ENCODE data around the gene NLRP2B. TPM values are rescaled to one million over a fixed set of nuclear protein-coding genes. Genes with fewer than 3 reads are reported as not detected.

The NLRP2B gene
- total RNA-seq, 4 donors from 2014 or later: 0.16 TPM; not detected in 3

DNA sequence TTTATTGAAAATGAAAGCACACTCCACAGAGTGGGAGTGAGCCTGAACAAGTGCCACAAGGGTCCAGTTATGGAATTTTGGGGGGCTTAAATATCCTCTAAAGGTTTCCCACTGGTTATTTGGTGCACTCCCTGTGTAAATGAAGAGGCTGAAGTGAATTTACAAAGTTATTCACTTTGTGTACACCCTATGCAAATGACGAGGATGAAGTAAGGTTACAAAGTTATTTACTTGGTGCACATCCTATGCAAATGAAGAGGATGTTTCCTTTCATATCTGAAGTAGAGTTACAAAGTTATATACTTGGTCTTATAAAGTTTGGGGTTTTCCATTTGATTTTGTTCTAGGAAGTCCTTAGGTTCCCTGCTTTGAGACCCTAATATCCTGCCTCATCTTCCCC lies 13.1 kb downstream of the NLRP2B start:
- H3K27ac ChIP-seq: no peak overlapping the region
- intact Hi-C loops (cut with DNase I; ENCODE audit: low total_unique reads): no loop called here
- WGBS, 2 donors (ENCODE audit: low coverage in 1 of 2): 33 to 48% methylated on average over 1 of the region's 1 CpG

GRCh38 chrX:57655065-57655464 lies 25.0 kb downstream of the NLRP2B start:
- in situ Hi-C loops (cut with MboI; ENCODE audit: low pct_ligation_motif_present in 1 of 4, low pct_unique_long_range_greater_than_20kb in 1 of 4, low sequenced_read_pairs in 3 of 4): no loop called here
- Histone ChIP-seq H3K9me3 (no peaks in the 10 kb centered on the region), H3K4me1 (no peaks in the 10 kb centered on the region)

More for the DNA sequence above, 13.1 kb downstream of the NLRP2B start:
- no peaks in the 10 kb centered on the region for H3K36me3 ChIP-seq
- in situ Hi-C loops (cut with MboI; ENCODE audit: low pct_ligation_motif_present in 1 of 4, low pct_unique_long_range_greater_than_20kb in 1 of 4, low sequenced_read_pairs in 3 of 4): no loop called here
- H3K4me3 ChIP-seq: no peak overlapping the region
- H3K27me3 ChIP-seq: no peaks in the 10 kb centered on the region
- H3K9me3 ChIP-seq: no peaks in the 10 kb centered on the region
- H3K4me1 ChIP-seq: no peaks in the 10 kb centered on the region
- TF ChIP-seq CTCF (IDR thresholded peaks at IDR 0.05) (no peak), POLR2A (IDR thresholded peaks at IDR 0.05) (no peak), POLR2AphosphoS5 (IDR thresholded peaks at IDR 0.05) (no peak), EP300 (IDR thresholded peaks at IDR 0.05; ENCODE audit: low read depth) (no peak)
- DNase-seq: no peak

DNA sequence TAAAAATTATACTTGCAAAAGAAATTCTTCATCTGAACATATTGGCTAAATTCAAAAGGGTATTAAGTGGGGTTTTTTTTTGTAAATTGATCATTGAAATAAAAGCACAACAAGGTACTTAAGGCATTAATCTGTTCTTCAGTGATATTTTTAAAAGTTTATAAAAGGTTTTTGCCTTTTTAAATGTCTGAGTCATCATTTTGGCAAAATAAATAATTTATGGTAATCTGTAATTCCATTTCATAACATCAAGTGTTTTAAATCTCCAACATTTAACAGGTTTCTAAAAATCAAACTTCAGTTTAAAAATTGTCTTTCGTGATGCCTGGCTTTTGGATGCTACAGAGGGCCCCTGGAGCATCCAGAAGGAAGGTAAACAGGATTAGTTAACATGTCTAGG lies 27.4 kb downstream of the NLRP2B start:
- no peaks in the 10 kb centered on the region for H3K36me3 ChIP-seq
- H3K4me3 ChIP-seq: no peak overlapping the region
- DNase-seq: no peak
- in situ Hi-C loops (cut with MboI; ENCODE audit: low pct_ligation_motif_present in 1 of 4, low pct_unique_long_range_greater_than_20kb in 1 of 4, low sequenced_read_pairs in 3 of 4): no loop called here
- no peak overlapping the region for H3K27ac ChIP-seq
- no peaks in the 10 kb centered on the region for H3K4me1 ChIP-seq
- H3K9me3 ChIP-seq: no peaks in the 10 kb centered on the region
- H3K27me3 ChIP-seq: no peaks in the 10 kb centered on the region
- intact Hi-C loops (cut with DNase I; ENCODE audit: low total_unique reads): no loop called here
- WGBS, 2 donors (ENCODE audit: low coverage in 1 of 2): 27% methylated on average over 1 of the region's 1 CpG; no CpG with 5 or more reads in 1 of the 2 donors
- TF ChIP-seq POLR2AphosphoS5 (IDR thresholded peaks at IDR 0.05) (no peak), POLR2A (IDR thresholded peaks at IDR 0.05) (no peak), EP300 (IDR thresholded peaks at IDR 0.05; ENCODE audit: low read depth) (no peak), CTCF (IDR thresholded peaks at IDR 0.05) (no peak)

More at GRCh38 chrX:57655065-57655464, 25.0 kb downstream of the NLRP2B start:
- Histone ChIP-seq H3K27ac (no peak overlapping the region), H3K4me3 (no peak overlapping the region), H3K27me3 (no peaks in the 10 kb centered on the region), H3K36me3 (no peaks in the 10 kb centered on the region)
- 74% methylated on average over 2 of the region's 2 CpGs; no CpG with 5 or more reads in 1 of the 2 donors for WGBS, 2 donors (ENCODE audit: low coverage in 1 of 2)
- no peak for DNase-seq
- no peak for TF ChIP-seq POLR2AphosphoS5 (IDR thresholded peaks at IDR 0.05)
- no peak for TF ChIP-seq CTCF (IDR thresholded peaks at IDR 0.05)
- no peak for TF ChIP-seq POLR2A (IDR thresholded peaks at IDR 0.05)
- no peak for TF ChIP-seq EP300 (IDR thresholded peaks at IDR 0.05; ENCODE audit: low read depth)
- intact Hi-C loops (cut with DNase I; ENCODE audit: low total_unique reads): no loop called here

DNA sequence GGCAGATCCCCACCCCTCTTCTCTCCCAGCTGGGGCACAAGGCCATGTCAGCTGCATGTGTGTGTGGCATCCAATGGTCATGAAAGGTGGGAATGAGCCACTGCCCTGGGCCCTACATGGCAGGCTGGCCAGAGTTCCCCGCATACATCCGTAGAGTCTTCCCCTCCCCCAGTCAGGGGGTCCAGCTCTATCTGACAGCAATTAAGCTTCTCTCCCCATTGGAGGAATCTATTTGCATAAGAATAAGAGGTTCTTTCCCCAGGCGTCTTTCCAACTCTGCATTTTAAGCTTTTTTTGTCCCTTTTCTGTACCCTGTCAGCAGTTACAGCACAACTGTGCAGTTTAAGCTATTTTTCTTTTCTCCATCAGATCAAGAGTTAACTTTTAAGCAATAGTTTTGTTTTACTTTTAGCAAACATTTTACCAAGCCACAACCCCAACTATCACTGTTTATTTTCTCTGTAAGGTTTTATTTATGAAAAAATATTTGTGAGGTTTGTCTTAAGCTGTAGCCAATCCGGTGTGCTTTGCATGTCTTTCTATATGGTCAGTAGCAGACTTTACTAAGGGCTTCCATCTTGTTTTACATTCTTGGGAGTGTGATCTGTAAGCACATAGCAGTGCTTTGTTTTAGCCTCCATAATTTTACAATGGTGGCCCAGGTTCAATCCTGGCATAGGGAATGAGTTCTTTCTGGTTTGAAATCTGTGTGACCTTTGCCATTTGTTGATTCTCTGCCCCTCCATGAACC lies 28.7 kb downstream of the NLRP2B start:
- TF ChIP-seq CTCF (IDR thresholded peaks at IDR 0.05): no peak
- no peak for TF ChIP-seq POLR2AphosphoS5 (IDR thresholded peaks at IDR 0.05)
- no peak for TF ChIP-seq POLR2A (IDR thresholded peaks at IDR 0.05)
- no peak for TF ChIP-seq EP300 (IDR thresholded peaks at IDR 0.05; ENCODE audit: low read depth)
- Histone ChIP-seq H3K36me3 (no peaks in the 10 kb centered on the region), H3K4me1 (no peaks in the 10 kb centered on the region), H3K27ac (no peak overlapping the region), H3K27me3 (no peaks in the 10 kb centered on the region), H3K4me3 (no peak overlapping the region), H3K9me3 (no peaks in the 10 kb centered on the region)
- in situ Hi-C loops (cut with MboI; ENCODE audit: low pct_ligation_motif_present in 1 of 4, low pct_unique_long_range_greater_than_20kb in 1 of 4, low sequenced_read_pairs in 3 of 4) (no loop called here), intact Hi-C loops (cut with DNase I; ENCODE audit: low total_unique reads) (no loop called here)
- DNase-seq: no peak
- WGBS, 2 donors (ENCODE audit: low coverage in 1 of 2): 63 to 70% methylated on average over 2 to 4 of the region's 4 CpGs

All from transverse colon (tissue), 4 donors.